MCF 10A (cell line): ENCODE data around the gene ZFP1. TPM values are rescaled to one million over a fixed set of nuclear protein-coding genes. Genes with fewer than 3 reads are reported as not detected.

Source experiments
- BruUV-seq: library from RNA; stranded (reverse); fragments of 400-500 nt; replicated peaks from 2 replicates; lab custom pipeline; 2021; lab: Mats Ljungman, UMichigan
- CTCF ChIA-PET: fragments of 300-600 bp; sonication (Branson Sonifier 250); formaldehyde crosslinking; extraction: SDS; loops from one replicate; lab custom pipeline; 2021; ENCODE audit warnings: antibody characterized with exemption, inconsistent platforms; lab: Yijun Ruan, JAX
- POLR2A ChIA-PET: fragments of 300-600, 350-650 bp; sonication (Branson Sonifier 250); formaldehyde crosslinking; extraction: SDS; loops from one replicate; lab custom pipeline; 2020; ENCODE audit warnings: antibody characterized with exemption, inconsistent platforms; lab: Yijun Ruan, JAX
- DNase-seq: peaks from one replicate; pipeline ENCODE4 v3.0.0-alpha.2; 2018; ENCODE audit not compliant: unreplicated experiment
- H3K27ac Mint-ChIP-seq: one replicate; pipeline ENCODE4 v1.8.0; 2022; ENCODE audit warnings: mild to moderate bottlenecking, low read depth, mixed read lengths; ENCODE audit not compliant: unreplicated experiment
- H3K27me3 Mint-ChIP-seq: one replicate; pipeline ENCODE4 v1.8.0; 2022; ENCODE audit warnings: mixed read lengths; ENCODE audit not compliant: insufficient read depth, unreplicated experiment
- H3K36me3 Mint-ChIP-seq: one replicate; pipeline ENCODE4 v1.8.0; 2022; ENCODE audit warnings: mild to moderate bottlenecking, moderate library complexity, mixed read lengths; ENCODE audit not compliant: insufficient read depth, unreplicated experiment
- H3K4me1 Mint-ChIP-seq: one replicate; pipeline ENCODE4 v1.8.0; 2022; ENCODE audit warnings: mixed read lengths; ENCODE audit not compliant: insufficient read depth, unreplicated experiment
- H3K4me3 Mint-ChIP-seq: one replicate; pipeline ENCODE4 v1.8.0; 2022; ENCODE audit warnings: mild to moderate bottlenecking, moderate library complexity, mixed read lengths; ENCODE audit not compliant: unreplicated experiment
- H3K9me3 Mint-ChIP-seq: one replicate; pipeline ENCODE4 v1.8.0; 2022; ENCODE audit warnings: mixed read lengths; ENCODE audit not compliant: unreplicated experiment
- CTCF ChIP-seq: fragments of 200-600 bp; IDR thresholded peaks from one replicate; pipeline ENCODE4 v1.8.0; 2022; ENCODE audit warnings: antibody characterized with exemption, mild to moderate bottlenecking; ENCODE audit not compliant: unreplicated experiment
- intact Hi-C: fragments of 100-400 bp; cut with micrococcal nuclease; formaldehyde crosslinking; loops from 2 replicates; pipeline ENCODE4 v1.14.1; 2022
- total RNA-seq: library from RNA; stranded (reverse); gene quantifications from 2 replicates; pipeline ENCODE4 v1.2.3, GENCODE V29; 2022

The ZFP1 gene
- total RNA-seq, 1 experiment from 2014 or later: 14.0 TPM

DNA sequence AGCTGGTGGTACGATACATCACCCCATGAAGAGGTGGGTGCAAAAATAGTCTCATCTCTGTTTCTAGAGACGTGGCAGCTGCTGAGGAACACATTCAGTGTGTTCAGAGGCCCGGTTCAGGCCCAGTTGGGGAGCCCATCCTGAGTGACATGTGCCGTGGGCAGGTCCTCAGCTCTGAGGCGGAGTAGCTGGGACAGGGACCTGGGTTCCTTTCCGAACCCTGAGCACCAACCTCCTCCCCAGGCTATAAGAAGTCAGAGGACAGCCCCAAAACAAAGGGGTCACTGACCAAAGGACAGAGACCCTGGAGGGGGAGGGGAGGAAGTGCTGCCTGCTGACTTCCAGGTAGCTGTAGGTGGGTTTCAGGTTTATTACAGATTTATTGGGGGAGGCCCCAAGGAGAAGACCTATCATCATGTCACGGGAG, 36.8 kb upstream of the ZFP1 start:
- CTCF ChIA-PET: interaction anchor here (0.6 to 6.3 kb wide), 44 partner anchors 10 to 1737 kb away, joined by 3 to 199 read pairs (median 4); partner anchors contain the start of genes WDR59 and ZNRF1
- DNase-seq: no peak
- Mint-ChIP-seq H3K4me3 (no peak overlapping the region), H3K36me3 (peaks cover 18% of the 10 kb centered on the region), H3K9me3 (no peaks in the 10 kb centered on the region), H3K4me1 (peaks cover 32% of the 10 kb centered on the region), H3K27ac (no peak overlapping the region), H3K27me3 (no peaks in the 10 kb centered on the region)
- POLR2A ChIA-PET: interaction anchor here (1.0 to 4.4 kb wide), 6 partner anchors 8 to 215 kb away, joined by 3 to 71 read pairs (median 16); partner anchors contain the start of genes WDR59 and ZNRF1
- intact Hi-C loops: loop anchor here (1.0 to 2.0 kb wide), 4 partner anchors 113 to 402 kb away; no protein-coding TSS in a partner anchor
- BruUV-seq: no TSS peak
- TF ChIP-seq CTCF: no peak

- Mint-ChIP-seq H3K4me1 (peaks cover 33% of the 10 kb centered on the region), H3K27ac (no peak overlapping the region), H3K27me3 (no peaks in the 10 kb centered on the region), H3K36me3 (peaks cover 18% of the 10 kb centered on the region), H3K4me3 (no peak overlapping the region), H3K9me3 (no peaks in the 10 kb centered on the region)
- TF ChIP-seq CTCF: no peak
- ChIA-PET CTCF (interaction anchor here (0.6 to 6.3 kb wide), 32 partner anchors 10 to 444 kb away, joined by 3 to 199 read pairs (median 5); partner anchors contain the start of gene ZNRF1), POLR2A (interaction anchor here (1.2 to 4.4 kb wide), 4 partner anchors 8 to 127 kb away, joined by 5 to 71 read pairs (median 46); partner anchors contain the start of genes WDR59 and ZNRF1)
- intact Hi-C loops: loop anchor here (1.0 to 2.0 kb wide), 4 partner anchors 114 to 403 kb away; no protein-coding TSS in a partner anchor
- DNase-seq: no peak
- BruUV-seq: no TSS peak
Measured at GRCh38 chr16:75111961-75112733, 36.2 kb upstream of the ZFP1 start.

DNA sequence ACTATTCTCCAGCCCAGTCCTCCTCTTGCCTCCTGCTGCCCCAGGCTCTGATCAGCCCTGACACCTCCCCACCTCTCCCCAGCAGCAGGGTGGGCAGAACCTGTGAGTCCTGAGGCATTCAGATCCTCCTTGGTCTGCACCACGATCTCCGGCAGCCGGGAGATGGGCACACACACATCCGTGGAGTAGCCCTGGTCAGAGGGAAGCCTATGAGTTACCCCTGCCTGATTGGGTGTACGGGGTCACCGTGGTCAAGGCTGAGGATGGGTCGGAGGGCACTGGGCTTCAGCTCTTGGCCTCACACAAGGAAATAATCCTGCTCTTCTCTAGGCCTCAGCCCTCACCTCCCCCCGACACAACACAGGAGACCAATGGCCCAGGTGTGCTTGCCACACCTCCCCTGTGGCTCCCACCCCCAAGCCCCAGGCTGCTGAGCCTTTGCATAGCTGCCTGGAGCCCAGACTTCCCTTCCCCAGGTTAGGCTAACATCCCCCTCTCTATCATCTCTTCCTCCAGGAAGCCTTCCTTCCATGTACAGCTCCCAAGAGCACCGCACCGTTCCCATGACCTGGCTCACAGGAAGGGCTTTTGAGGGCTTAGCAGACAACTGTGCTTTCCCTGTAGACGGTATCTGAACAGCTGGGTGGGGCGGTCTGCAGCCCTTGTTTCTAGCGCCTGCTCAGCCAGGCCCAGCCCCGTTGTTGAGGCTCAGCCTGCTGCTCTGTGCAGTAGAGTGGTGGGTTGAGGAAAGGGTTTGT, 35.4 kb upstream of the ZFP1 start:
- DNase-seq: no peak
- CTCF ChIA-PET: interaction anchor here (0.6 to 6.3 kb wide), 9 partner anchors 9 to 403 kb away, joined by 3 to 199 read pairs (median 5); partner anchors contain the start of gene ZNRF1
- POLR2A ChIA-PET: no interaction called here
- Mint-ChIP-seq H3K27ac (no peak overlapping the region), H3K27me3 (no peaks in the 10 kb centered on the region), H3K9me3 (no peaks in the 10 kb centered on the region), H3K4me1 (peaks cover 33% of the 10 kb centered on the region), H3K4me3 (no peak overlapping the region), H3K36me3 (peaks cover 16% of the 10 kb centered on the region)
- BruUV-seq: no TSS peak
- intact Hi-C loops: no loop called here
- TF ChIP-seq CTCF: no peak
